CD4-positive, alpha-beta T cell treated with Interleukin-15 for 1 hour (primary cell): ENCODE measurements around the gene PSMG4.

Source experiments
- DNase-seq: peaks from one replicate; pipeline ENCODE4 v3.0.0-alpha.2; 2020

The PSMG4 gene

DNA sequence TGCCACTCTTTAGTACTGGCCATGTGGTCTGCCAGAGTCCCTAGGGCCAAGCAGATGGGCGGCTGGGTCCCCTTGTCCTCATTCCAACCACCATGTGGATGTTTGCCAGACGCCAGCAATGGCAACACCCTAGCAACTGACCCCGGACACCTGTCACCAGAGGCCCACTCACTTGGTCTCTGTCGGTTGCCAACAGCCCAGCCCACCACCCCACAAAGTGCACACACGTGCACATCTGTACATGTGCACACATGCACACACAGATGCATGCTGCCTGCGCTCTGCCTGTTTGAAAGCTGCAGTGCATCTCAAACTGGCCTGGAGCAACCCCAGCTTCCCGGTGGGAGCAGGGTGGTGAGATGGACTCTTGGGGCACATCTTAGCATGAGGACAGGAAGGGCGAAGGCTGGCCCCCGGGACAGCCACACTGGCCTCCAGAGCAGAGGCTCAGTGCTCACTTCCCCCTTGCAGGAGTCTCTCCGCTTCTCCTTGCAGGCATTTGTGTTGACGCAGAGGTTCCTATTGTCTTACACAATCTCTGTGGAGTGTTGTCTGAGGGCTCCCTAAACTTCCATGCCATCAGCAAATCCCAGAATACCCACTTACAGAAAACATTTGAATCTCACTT lies 54.0 kb downstream of the PSMG4 start:
- DNase-seq, result no peak

GRCh38 chr6:3314176-3314575 lies 55.4 kb downstream of the PSMG4 start:
- DNase-seq, result no peak

DNA sequence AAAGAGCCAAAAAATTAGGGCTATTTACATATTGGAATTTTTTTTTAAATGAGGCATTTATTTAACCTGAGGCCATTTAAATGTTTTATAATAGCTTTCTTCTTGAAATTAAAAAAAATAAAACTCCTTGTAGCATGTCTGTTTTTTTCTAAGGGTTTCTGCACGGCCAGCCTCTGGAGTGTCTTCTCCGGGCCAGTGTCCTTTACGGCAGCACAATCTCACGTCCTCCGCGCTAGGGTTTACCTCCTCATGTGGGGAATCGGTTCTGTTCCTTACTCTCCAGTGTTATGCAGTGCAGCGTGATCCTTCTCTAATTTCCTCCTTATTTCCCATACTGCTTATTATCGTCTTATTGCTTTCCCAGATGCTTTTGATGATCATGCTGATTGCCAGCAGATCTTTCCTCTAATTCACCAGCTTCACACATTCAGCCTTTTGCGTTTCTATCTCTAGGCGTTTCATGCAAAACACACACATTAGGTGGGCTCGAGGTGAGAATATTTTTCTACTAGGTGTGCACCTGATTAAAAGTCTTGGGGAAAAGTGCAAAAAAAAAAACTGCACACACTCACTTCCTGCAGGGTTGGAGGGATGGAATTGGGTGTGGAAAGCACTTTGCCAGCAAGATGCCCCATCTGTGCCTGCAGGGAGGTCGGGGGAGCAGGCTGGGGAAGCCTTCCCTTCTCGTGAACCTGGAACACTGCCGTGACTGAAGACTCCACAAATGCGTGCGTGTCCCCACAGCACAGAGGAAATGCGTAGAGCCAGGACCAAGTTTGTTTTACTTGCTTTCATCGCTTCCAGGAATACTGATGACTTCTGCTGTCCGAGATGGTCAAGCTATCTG lies 56.1 kb downstream of the PSMG4 start:
- DNase-seq, result no peak

DNA sequence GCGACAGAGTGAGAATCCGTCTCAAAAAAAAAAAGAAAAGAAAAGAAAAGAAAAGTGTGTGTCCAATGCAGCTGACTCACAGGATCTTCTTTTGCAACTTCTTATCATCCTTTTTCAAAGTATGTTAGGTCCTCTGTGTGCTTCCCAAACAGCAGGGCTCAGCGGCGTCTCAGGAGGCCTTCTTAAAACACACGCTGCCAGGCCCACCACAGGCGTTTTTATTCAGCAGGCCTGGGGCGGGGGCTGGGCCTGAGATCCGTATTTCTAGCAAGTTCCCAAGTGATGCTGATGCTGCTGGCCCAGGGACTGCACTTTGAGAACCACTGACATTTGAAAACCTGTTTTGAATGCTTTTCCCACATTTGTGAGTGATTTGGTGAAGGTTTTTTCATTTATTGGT lies 57.1 kb downstream of the PSMG4 start:
- DNase-seq, result no peak

DNA sequence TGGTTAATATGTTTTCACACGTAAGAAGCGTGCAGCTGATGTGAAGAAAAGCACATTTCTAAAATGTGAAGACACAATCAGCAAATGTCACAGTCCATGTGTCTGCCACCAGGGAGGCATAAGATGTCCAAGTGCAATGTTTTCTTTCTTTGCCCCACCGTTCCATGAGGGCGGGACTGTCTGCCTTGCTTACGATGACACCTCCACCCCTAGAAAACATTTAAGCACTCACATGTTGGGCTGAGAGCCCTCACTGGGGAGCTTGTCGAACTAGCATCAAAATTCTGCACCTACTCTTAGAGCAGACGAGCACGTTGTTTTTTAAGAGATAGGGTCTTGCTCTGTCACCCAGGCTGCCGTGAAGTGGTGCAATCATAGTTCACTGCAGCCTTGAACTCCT lies 57.6 kb downstream of the PSMG4 start:
- no peak for DNase-seq

GRCh38 chr6:3316818-3317217 lies 58.1 kb downstream of the PSMG4 start:
- DNase-seq, result no peak
